D721Med (cell line): ENCODE measurements around the gene SLC50A1.

ENCODE experiments used
- DNase-seq: peaks from one replicate; pipeline ENCODE4 v3.0.0; 2011; ENCODE audit warnings: low spot score; ENCODE audit not compliant: insufficient read length
- FAIRE-seq: peaks from 2 replicates; lab custom pipeline; 2011; peaks lifted over from hg19 to GRCh38; lab: Jason Lieb, UNC
- CTCF ChIP-seq: IDR thresholded peaks from 2 replicates; pipeline ENCODE4 v1.5.1; 2012; ENCODE audit warnings: mild to moderate bottlenecking, control low read depth; ENCODE audit not compliant: insufficient read depth; ENCODE audit errors: missing control alignments

SLC50A1 gene

GRCh38 chr1:155178441-155179111, 42.9 kb downstream of the SLC50A1 start:
- peak; percentile 8 for DNase-seq
- no peak for TF ChIP-seq CTCF
- FAIRE-seq: no peak

- TF ChIP-seq CTCF: no peak
- FAIRE-seq (no peak), DNase-seq (peak; percentile 9)
Measured at GRCh38 chr1:155179112-155180031, 43.7 kb downstream of the SLC50A1 start.

DNA sequence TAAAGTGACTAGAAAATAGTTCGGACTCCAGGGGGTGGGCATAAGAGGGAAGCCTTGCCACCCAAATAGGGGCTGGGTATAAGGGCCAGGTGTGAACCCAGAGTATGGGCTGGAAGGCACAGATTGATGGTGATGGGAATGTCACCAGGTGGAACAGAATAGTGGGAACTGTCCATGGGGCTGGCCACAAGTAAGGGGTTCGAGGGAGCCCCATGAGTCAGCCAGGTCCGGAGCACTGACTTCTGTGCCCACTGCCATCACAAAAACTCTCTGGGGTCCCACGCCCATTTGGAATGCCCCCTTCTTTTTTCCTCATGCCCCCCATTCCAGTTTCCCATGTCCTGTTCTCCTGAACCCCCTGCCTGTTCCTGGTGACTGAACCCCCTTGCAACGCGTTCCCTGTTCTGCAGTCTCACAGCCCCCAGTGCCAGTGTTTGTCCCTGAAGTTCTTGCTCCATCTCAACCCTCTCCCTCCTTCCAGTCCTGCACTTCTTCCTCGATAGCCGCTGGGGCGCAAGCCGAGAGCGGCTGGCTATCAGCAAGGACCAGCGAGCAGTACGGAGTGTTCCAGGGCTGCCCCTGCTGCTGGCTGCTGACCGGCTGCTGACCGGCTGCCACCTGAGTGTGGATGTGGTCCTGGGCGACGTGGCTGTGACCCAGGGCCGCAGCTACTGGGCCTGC, 45.9 kb downstream of the SLC50A1 start:
- no peak for TF ChIP-seq CTCF
- FAIRE-seq: no peak
- no peak for DNase-seq

DNA sequence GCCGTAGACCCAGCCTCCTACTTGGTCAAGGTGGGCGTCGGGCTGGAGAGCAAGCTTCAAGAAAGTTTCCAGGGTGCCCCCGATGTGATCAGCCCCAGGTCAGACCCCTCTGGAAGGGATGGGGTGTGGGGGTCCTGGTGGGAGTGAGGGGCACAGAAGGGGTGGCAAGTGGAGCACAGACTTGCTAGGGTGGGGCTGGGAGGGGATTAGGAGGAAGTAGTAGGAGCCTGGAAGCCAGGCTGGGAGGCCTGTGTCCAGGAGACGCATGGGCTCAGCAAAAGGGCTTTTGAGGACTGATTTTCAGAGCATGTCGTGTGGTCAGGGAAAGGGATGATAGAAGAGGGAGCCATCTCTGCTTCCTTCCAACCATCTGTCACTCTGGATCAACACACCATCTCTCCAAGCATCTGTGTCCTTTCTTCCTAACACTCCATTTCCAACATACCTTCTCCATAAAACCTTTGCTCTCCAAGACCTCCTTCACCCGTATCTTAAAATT, 46.4 kb downstream of the SLC50A1 start:
- no peak for DNase-seq
- no peak for TF ChIP-seq CTCF
- no peak for FAIRE-seq

GRCh38 chr1:155183775-155184221, 48.1 kb downstream of the SLC50A1 start:
- DNase-seq (no peak), FAIRE-seq (no peak)
- no peak for TF ChIP-seq CTCF

DNA sequence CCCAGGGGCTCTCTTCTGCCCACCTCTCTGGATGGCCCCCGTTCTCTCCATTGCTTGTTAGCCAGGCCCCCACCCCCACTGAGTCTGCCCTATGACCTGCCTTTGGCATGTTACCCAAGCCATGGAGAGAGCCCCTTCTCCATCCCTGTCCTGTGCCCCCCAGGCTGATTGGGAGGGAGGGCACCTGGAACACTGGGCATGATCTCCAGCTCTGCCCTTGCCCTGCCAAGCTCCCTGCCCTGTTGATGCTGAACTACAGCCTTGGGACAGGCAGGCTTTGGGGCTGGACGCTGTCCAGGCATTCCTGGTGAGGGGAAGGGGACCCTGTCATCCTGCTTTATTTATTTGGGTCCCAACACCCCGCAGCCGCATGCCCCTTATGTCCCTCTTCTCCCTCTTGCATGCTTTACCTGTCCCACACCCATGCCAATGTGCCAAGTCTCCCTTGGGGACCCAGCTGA, 48.7 kb downstream of the SLC50A1 start:
- FAIRE-seq (no peak), DNase-seq (no peak)
- no peak for TF ChIP-seq CTCF
